Activated CD4-positive, alpha-beta T cell treated with anti-CD3 and anti-CD28 coated beads for 48 hours (primary cell): Measurements from ENCODE around the gene TMEM255B.

ENCODE experiments used
- DNase-seq: peaks from one replicate; pipeline ENCODE4 v3.0.0-alpha.2; 2020

TMEM255B gene

DNA sequence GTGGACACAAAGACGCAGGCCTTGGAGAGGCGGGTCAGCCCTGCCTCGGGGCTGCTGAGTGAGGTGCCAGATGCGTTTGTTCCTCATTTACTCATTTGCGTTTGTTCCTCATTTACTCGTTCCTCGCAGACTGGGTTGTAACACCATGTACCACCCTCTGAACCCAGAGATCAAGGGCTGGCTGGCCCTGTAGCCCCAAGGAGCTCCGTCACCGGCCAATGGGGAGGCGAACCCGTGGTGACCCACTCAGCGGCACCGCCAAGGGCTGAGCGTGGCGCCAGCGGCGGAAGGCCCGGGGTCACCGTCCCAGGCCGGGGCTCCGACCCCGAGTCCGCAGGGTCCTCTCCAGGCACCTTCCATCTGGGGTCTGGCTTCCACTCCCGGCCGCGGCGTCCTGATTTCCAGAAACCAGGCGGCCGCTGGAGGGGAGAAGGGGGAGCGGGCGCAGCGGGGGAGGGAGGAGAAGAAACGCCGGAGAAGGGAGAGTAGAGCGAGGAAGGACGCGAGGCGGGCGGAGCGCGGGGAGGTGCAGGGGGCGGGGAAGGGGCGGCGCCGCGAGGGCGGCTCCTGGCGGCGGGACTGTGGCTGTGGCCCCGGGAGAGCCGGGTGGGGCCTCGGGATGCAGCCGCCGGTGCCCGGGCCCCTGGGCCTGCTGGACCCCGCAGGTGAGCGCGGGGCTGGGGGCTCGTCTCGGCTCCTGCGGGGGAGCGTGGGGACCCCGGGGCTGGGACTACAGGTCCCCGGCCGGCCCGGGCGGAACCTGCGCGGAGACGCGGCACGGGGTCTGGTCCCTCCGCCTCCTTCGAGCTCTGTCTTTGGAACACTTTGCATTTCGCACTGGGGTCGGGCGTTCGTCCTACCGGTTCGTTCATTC is at the start of gene TMEM255B:
TSS of gene TMEM255B (plus strand) at position 576 of the 874 bp plus-strand sequence. CDS start at position 620, 44 bp downstream.
- peak; percentile 81 for DNase-seq

DNA sequence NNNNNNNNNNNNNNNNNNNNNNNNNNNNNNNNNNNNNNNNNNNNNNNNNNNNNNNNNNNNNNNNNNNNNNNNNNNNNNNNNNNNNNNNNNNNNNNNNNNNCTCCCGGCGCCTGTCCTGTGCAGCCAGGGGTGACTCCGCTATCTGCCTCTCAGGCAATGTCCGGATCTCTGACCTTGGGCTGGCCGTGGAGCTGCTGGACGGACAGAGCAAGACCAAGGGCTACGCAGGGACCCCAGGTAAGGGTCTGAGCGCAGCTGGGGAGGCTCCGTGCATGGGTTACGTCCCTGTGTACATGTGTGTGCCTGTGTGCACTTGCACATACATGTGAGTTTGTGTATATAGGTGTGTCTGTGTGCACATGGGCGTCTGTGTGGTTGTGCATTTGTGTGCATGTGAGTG is 36.1 kb upstream of the TMEM255B start:
- no peak for DNase-seq

DNA sequence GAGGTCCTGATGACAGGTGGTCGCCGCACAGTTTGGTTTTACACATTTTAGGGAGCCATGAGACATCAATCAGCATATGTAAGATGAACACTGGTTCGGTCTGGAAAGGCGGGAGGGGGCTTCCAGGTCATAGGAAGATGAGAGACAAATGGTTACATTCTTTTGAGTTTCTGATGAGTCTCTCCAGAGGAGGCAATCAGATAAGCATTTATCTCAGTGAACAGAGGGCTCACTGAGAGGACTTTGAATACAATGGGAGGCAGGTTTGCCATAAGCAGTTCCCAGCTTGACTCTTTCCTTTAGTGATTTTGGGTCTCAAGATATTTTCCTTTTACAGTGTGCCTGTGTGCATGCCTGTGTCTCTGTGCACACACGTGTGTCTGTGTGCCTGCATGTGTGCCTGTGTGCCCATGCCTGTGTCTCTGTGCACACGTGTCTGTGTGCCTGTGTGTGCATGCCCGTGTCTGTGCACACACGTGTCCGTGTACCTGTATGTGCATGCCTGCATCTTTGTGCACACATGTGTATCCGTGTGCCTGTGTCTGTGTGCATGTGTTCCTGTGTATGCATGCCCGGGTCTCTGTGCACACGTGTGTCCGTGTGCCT is 35.5 kb upstream of the TMEM255B start:
- no peak for DNase-seq

DNA sequence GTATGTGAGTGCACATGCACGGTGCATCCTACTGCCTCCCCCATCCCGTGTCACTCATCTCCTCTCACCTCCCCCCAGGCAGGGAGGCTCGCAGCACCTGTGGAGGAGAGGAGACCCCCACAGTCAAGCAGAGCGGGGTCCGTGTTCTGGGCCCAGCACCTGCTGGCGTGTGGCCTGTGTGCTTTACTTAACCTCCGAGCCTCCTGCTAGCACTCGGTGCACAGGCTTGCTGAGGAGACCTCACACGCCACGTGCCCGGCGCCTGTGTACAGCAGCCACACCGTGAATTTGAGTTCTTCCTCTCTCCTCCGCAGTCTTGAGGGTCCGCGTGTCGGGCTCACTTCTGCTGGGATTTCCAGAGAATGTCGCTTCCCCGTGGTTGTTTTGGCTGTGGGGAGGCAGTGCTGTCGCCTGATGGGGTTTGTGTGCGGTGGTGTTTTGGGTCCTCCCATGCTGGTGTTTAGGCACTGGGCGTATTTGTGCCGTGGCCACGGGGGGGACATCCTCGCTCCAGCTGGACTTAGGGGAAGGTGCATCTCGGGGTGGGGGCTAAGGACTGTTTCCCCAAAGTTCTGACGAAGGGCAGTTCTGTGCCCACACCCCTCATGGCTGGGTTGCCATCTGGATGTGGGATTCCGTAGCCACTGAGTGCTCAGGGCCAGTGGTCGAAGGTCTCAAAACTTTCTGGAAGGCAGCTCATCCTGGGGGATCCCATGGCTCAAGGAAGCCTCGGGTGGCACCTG is 34.8 kb upstream of the TMEM255B start:
- no peak for DNase-seq

DNA sequence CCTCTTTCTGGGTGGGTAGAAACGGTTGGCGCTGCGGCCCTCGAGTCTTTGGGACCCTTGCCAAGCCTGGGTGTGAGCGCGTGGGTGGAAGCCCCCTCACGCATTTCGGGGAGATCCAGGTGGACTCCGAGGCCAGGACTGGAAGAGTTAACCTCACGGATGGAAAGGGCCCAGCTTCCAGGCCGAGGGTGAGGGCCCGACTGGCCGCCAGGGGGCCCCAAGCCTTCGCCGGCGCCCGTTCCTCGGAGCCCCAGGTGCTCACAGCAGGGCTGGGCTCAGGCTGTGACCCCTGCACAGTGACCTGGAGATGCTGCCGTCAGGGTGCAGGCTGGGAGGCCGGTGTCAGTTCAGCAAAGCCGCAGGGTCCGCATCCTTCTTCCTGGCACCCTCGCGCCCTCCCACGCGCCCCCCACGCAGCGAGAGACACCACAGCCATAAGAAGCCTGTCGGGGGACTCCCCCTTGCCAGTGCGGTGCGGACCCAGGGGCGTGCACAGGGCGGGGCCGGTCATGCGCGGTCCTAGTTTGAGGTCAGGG is 34.2 kb upstream of the TMEM255B start:
- peak; percentile 89 for DNase-seq

DNA sequence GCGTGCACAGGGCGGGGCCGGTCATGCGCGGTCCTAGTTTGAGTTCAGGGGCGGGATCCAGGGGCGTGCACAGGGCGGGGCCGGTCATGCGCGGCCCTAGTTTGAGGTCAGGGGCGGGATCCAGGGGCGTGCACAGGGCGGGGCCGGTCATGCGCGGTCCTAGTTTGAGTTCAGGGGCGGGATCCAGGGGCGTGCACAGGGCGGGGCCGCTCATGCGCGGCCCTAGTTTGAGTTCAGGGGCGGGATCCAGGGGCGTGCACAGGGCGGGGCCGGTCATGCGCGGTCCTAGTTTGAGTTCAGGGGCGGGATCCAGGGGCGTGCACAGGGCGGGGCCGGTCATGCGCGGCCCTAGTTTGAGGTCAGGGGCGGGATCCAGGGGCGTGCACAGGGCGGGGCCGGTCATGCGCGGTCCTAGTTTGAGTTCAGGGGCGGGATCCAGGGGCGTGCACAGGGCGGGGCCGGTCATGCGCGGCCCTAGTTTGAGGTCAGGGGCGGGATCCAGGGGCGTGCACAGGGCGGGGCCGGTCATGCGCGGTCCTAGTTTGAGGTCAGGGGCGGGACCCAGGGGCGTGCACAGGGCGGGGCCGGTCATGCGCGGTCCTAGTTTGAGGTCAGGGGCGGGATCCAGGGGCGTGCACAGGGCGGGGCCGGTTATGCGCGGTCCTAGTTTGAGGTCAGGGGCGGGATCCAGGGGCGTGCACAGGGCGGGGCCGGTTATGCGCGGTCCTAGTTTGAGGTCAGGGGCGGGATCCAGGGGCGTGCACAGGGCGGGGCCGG is 33.5 kb upstream of the TMEM255B start:
- peak; percentile 68 for DNase-seq

DNA sequence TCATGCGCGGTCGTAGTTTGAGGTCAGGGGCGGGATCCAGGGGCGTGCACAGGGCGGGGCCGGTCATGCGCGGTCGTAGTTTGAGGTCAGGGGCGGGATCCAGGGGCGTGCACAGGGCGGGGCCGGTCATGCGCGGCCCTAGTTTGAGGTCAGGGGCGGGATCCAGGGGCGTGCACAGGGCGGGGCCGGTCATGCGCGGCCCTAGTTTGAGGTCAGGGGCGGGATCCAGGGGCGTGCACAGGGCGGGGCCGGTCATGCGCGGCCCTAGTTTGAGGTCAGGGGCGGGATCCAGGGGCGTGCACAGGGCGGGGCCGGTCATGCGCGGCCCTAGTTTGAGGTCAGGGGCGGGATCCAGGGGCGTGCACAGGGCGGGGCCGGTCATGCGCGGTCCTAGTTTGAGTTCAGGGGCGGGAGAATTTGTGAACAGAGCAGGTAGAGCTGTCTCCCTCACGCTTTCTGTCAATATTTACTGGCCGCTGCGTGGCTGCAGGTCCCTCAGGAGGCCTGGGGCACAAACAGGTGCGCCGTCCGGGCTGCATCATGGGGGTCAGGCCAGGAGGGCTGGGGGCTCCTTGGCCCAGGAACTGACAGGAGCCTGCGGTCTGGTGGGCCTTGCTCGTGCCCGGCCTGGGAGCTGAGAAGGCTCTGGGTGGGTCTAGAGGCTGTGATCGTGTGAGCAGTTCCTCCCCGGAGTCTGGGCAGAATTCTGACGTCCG is 32.8 kb upstream of the TMEM255B start:
- DNase-seq, result peak; percentile 35

DNA sequence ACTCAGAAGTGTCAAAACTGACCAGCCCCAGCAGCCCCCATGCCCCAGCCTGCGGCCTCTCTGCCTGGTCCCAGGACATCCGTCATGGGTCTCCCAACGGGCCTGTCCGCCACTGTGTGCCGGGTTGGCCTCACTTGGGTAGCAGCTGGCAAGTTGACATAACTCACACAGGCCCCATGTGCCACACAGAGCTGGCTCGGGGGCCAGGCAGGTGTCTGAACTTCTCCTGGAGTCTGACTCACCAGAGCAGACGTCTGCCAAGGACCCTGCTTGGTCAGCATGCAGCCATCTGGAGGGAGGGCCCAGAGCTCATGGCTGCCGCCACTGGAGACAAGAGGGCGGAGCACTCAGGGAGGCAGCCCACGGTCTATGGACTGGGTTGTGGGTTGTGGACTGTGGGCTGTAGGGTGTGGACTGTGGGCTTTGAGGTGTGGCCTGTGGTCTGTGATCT is 32.0 kb upstream of the TMEM255B start:
- DNase-seq, result no peak

DNA sequence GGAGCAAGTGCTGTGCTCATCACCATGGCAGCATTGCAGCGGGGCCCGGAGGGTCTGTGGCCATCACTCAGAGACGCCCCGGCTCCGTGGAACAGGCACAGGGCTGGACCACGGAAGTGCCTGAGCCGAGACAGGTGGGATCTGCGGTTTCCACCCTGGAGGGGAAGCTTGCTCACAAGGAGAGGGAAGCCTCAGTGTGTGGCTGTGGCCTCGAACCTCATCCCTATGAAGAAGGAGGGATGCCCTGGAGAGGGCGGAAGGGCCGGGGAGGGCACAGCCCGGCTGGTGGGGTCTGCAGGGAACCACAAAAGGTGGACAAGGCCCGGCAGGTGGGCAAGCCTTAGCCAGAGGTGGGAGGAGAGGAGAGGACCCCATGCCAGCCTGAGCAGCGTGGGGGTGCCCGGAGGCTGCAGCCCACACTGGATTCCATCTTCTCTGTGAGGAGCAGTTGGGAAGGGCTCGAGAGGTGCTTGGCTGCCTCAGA is 30.4 kb upstream of the TMEM255B start:
- DNase-seq, result no peak

DNA sequence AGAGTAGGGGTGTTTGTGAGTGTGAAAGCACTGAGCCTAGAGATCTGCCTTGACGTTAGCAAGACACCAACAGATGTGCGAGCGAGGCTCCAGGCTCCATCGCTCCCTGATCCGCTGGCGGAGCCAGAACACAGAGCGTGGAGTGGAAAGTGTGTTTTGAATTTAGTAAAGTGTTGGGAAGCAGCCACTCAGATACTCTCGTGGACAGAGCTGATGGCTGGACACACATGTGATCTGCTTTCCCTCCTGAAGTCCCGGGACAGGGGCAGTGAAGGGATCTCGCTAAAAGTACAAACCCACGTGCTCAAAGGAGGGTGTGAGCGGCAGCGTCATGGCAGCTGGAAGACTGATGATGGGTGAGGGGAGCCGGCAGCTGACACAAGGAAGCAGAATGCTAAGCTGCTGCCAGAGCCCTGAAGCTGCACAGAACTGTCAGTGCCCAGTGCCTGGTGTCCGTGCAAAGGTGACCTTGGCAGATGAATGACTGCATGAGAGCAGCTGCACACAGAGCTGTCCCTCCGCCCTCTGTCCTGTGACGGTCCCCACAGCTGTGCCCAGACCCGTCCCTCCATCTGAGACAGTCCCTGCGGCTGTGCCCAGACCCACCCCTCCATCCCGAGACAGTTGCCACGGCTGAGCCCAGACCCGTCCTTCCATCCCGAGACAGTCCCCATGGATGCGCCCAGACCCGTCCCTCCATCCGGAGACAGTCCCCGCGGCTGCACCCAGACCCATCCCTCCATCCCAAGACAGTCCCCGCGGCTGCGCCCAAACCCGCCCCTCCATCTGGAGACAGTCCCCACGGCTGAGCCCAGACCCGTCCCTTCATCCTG is 29.6 kb upstream of the TMEM255B start:
- no peak for DNase-seq

DNA sequence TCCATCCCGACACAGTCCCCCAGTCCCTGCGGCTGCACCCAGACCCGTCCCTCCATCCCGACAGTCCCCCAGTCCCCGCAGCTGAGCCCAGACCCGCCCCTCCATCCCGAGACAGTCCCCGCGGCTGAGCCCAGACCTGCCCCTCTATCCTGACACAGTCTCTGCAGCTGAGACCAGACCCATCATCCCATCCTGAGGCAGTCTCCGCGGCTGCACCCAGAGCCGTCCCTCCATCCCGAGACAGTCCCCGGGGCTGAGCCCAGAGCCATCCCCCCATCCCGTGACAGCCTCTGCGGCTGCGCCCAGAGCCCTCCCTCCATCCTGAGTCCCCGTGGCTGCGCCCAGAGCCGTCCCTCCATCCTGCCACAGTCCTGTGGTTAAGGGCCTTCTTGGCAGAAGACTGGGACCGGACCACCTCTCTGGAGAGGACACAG is 28.8 kb upstream of the TMEM255B start:
- DNase-seq, result no peak

DNA sequence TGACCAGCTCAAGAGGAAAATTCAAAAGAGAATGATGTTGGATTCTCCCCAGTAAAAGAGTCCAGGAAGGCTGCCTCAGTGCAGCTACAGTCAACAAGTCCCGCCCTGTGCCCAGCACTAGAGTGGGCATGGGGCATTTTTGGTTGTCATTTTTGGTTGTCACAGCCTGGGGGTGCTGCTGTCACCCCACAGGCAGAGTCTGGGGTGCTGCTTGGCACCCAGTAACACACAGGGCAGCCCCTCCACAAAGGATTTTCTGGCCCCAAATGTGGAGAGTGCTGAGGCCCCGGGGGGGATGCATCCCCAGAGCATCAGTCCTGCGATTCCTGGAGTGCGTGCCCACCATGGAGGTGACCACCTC is 28.2 kb upstream of the TMEM255B start:
- no peak for DNase-seq

DNA sequence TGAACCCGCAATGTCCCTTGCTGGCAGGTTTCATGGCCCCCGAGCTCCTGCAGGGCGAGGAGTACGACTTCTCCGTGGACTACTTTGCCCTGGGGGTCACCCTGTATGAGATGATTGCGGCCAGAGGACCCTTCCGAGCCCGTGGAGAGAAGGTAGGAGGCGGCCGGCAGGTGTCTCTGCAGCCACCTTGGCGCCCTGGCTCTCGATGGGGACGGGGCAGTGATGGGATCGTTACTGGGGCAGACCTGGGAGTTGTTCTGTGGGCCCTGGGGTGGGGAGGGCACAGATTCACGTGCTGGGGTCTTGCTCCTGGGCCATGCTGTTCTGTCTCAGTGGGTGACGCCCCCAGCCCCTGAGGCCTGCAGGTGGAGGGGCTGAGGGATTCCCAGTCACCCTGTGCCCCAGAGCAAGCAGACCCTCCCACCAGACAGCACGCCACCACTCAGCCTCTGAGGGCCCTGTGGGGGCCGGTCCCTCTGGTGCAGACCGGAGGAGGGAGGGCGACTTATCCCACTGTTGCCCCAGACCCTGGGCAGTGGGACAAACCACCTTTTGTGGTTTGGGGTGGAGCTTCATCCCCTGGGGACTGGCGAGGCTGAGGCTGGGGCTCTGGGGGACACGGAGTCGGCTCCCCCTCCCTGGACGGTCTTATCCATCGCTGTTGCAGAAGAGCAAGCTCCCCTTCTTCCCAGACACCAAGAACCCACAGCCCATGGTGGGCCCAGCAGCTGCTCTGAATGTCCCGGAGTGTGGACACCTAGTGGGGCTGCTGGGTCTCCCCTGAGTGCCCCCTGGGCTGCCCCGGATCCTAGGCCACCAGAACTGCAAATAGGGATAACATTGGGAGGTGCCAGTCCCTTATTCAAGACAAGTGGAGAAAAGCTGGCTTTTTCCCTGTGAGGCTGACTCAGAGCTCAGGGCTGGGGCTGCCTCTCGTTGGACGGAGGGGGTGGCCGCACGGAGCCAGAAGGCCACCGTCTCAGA is 27.5 kb upstream of the TMEM255B start:
- DNase-seq, result no peak

DNA sequence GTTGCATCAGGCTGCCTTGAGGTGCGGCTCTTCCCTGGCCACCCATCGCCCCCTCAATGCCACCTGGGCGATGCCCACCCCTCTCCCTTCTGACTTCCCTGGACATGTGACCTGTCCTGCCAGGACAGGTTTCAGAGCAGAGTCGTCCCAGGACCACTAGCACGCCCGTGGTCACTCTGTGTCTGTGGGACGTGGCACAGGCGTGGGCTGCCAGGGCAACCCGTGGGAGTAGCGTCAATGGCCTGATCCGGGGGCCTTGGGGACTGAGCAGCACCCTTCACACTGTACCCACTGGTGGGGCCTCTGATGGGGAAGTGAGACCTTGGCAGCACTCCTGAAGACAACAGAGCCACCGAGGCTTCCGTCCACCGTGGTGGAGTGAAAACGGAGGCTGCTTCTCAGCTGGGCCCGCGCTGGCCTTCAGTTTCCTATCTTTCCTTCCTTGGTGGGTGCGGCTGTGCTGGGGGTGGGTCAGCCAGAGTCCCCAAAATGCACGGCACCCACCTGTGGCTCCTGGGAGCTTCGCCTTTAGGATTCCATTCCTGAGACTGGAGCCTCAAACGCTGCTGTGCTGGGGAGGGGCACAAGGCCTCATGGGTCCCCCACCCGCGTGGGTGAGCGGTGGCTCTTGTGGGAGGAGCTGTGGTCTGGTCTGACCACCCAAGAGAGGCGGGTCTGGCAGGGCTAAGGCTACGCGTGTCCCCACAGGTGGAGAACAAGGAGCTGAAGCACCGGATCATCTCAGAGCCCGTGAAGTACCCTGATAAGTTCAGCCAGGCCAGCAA is 26.7 kb upstream of the TMEM255B start:
- no peak for DNase-seq

DNA sequence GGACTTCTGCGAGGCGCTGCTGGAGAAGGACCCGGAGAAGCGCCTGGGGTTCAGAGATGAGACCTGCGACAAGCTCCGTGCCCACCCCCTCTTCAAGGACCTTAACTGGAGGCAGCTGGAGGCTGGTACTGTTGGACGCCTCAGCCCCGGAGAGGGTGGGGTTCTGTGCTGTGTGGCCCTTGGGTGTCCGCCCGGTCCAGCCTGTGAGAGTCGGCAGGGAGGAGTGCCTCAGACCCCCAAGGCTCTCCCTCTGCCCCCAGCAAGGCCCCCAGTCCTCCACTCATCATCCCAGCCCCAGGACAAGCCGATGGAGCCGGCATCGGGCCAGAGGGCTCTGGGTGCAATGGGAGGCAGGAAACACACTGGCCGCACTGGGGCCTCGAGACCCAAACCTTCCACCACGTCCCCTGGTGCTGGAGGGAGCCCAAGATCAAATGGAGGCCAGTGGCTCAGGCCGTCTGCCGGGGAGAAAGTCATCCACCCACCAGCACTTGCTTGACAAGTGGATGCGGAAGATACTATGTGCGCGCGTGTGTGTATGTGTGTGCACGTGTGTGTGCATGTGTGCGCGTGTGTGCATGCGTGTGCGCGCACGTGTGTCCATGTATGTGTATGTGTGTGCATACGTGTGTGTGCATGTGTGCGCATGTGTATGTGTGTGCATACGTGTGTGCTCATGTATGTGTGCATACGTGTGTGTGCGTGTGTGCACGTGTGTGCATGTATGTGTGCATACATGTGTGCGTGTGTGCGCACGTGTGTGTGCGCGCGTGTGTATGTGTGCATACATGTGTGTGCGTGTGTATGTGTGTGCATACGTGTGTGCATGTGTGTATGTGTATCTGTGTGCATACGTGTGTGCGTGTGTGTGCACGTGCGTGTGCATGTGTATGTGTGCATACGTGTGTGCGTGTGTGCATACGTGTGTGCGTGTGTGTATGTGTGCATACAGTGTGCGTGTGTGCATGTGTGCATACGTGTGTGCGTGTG is 25.8 kb upstream of the TMEM255B start:
- no peak for DNase-seq

DNA sequence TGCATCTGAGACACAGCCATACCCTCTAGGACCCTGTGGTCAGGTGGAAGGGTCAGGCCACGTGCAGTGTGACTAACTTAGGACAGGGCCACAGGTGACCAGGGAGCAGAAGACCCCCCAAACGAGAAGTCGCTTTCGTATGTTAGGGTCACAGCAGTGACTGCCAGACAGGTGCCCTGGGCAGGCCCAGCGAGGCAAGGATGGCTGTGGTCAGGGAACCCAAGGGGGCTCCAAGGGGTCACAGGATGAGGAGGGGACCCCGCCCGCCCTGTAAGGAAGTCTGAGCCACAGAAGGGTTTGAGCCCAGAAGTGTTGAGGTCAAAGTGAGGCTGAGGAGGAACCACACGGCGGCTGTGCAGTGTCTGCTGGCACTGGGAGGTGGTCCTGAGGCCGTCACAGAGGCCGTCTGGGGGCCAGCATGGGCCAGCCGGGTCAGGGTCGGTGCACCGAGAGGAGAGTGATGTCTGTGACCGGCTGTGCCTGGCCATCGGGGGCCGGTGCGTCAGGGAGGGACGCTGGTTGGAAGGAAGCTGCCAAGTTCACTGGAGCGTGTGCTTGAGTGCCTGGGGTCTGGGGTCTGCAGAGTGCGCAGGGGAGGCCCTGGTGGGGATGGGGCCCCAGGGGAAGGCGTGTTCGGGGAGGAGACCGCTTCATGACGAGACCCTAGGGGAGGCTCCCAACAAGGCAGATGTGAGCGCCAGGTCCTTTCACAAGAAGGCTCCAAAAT is 24.8 kb upstream of the TMEM255B start:
- DNase-seq, result no peak

DNA sequence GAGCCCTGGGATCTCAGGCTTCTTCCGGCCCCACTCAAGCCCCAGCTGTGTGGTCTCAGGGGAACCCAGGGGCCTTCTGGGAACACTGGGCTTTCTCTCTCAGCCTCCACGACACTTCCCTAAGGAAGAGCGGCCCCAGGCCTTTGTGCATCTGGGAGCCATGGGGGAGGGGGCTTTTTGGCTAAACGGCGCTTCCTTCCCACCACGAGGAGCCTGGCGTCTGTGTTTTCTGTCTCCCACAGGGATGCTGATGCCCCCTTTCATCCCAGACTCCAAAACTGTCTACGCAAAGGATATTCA is 24.2 kb upstream of the TMEM255B start:
- DNase-seq, result no peak
